ENCODE data around the gene ZYG11A. TPM values are rescaled to one million over a fixed set of nuclear protein-coding genes. Genes with fewer than 3 reads are reported as not detected.

The ZYG11A gene
- total and polyA plus RNA-seq, 2 experiments from 2014 or later: 0.04 TPM; not detected in 1

DNA sequence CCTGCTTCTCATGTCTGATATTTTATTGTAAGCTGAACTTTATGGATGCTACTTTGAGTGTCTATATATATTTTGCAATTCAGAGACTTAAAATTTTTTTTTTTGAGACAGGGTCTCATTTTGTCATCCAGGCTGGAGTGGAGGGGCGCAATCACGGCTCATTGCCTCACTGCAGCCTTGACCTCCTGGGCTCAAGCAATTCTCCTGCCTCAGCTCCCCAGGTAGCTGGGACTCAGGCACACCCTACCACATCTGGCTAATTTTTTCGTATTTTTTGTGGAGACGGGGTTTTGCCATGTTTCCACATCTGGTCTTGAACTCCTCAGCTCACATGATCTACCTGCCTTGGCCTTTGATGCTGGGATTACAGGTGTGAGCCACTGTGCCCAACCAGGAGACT lies 8.4 kb downstream of the ZYG11A start:
- 36 to 49% methylated on average over 4 of the region's 4 CpGs for WGBS, 2 experiments (ENCODE audit: low coverage in 1 of 2, low lambda C conversion rate in 2 of 2, missing lambda C conversion rate in 2 of 2)
- no peak overlapping the region for H3K27ac ChIP-seq
- H3K9ac ChIP-seq: no peak overlapping the region
- H3K4me2 ChIP-seq (ENCODE audit: unreplicated experiment): no peak overlapping the region
- H3F3A ChIP-seq (ENCODE audit: insufficient read depth): no peaks in the 10 kb centered on the region
- H2AFZ ChIP-seq: no peak overlapping the region
- no peak for DNase-seq
- H4K20me1 ChIP-seq (ENCODE audit: insufficient read depth): no peaks in the 10 kb centered on the region
- no peak overlapping the region for H3K4me3 ChIP-seq
- TF ChIP-seq EZH2 (IDR thresholded peaks at IDR 0.05; ENCODE audit: insufficient read depth, poor library complexity, severe bottlenecking) (no peak), EZH2phosphoT487 (IDR thresholded peaks at IDR 0.05; ENCODE audit: insufficient read depth, low read depth) (no peak)
- H3K79me2 ChIP-seq (ENCODE audit: insufficient read depth): no peaks in the 10 kb centered on the region
- no peaks in the 10 kb centered on the region for H3K4me1 ChIP-seq (ENCODE audit: insufficient read depth)
- H3K27me3 ChIP-seq (replicated peaks; ENCODE audit: insufficient read depth): no peaks in the 10 kb centered on the region
- no peaks in the 10 kb centered on the region for H3K9me2 ChIP-seq (ENCODE audit: insufficient read depth)
- in situ Hi-C loops (cut with MboI): no loop called here
- H3K9me3 ChIP-seq (ENCODE audit: low read depth): no peaks in the 10 kb centered on the region
- no peaks in the 10 kb centered on the region for H3K36me3 ChIP-seq (ENCODE audit: low read depth)

DNA sequence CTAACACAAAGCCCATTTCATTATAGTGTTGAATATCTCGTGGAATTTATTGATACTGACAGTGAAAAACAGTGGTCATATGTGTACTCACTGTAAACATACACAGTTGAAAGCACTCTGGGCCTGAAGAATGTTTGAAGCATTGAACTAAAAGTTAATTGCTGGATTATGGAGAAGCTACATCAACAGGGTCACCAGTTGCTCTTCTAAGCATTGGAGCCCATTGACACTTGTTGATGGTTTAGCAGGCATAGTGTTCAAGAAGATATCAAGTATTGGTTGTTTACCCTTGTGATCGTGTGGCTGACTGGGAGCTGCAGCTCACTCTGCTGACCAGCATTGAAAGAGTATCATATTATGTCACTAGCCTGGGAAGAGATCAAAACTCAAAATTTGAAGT lies 10.3 kb downstream of the ZYG11A start:
- Histone ChIP-seq H3K9me2 (ENCODE audit: insufficient read depth) (no peaks in the 10 kb centered on the region), H3K79me2 (ENCODE audit: insufficient read depth) (no peaks in the 10 kb centered on the region), H3K9me3 (ENCODE audit: low read depth) (no peaks in the 10 kb centered on the region), H3K27me3 (replicated peaks; ENCODE audit: insufficient read depth) (no peaks in the 10 kb centered on the region), H3K36me3 (ENCODE audit: low read depth) (no peaks in the 10 kb centered on the region), H3F3A (ENCODE audit: insufficient read depth) (no peaks in the 10 kb centered on the region), H3K27ac (no peak overlapping the region), H3K4me1 (ENCODE audit: insufficient read depth) (no peaks in the 10 kb centered on the region), H3K4me3 (no peak overlapping the region), H4K20me1 (ENCODE audit: insufficient read depth) (no peaks in the 10 kb centered on the region), H3K4me2 (ENCODE audit: unreplicated experiment) (no peak overlapping the region), H3K9ac (no peak overlapping the region), H2AFZ (no peak overlapping the region)
- WGBS, 2 experiments (ENCODE audit: low coverage in 1 of 2, low lambda C conversion rate in 2 of 2, missing lambda C conversion rate in 2 of 2): 53 to 66% methylated on average over 2 of the region's 2 CpGs
- in situ Hi-C loops (cut with MboI): no loop called here
- no peak for TF ChIP-seq EZH2phosphoT487 (IDR thresholded peaks at IDR 0.05; ENCODE audit: insufficient read depth, low read depth)
- TF ChIP-seq EZH2 (IDR thresholded peaks at IDR 0.05; ENCODE audit: insufficient read depth, poor library complexity, severe bottlenecking): no peak
- DNase-seq: no peak

DNA sequence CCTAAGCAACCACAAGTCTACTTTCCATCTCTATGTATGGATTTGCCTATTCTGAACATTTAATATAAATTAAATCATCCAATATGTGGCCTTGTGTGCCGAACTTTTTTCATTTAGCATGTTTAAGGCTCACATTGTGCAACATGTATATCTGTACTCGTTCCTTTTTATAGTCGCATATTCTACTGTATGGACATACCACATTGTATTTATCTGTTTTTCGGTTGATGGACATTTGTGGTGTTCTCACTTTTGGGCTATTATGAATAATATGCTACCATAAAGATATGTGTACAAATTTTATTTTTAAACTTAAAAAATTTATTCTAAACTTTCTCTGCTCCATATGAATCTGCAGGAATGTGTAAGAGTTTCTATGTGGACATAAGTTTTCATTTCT lies 13.0 kb downstream of the ZYG11A start:
- H3K4me2 ChIP-seq (ENCODE audit: unreplicated experiment): no peak overlapping the region
- no peaks in the 10 kb centered on the region for H3K27me3 ChIP-seq (replicated peaks; ENCODE audit: insufficient read depth)
- no peaks in the 10 kb centered on the region for H4K20me1 ChIP-seq (ENCODE audit: insufficient read depth)
- H3K9me3 ChIP-seq (ENCODE audit: low read depth): no peaks in the 10 kb centered on the region
- no peak for TF ChIP-seq EZH2 (IDR thresholded peaks at IDR 0.05; ENCODE audit: insufficient read depth, poor library complexity, severe bottlenecking)
- in situ Hi-C loops (cut with MboI): no loop called here
- no peak overlapping the region for H3K27ac ChIP-seq
- no peaks in the 10 kb centered on the region for H3K79me2 ChIP-seq (ENCODE audit: insufficient read depth)
- no peak overlapping the region for H3K4me3 ChIP-seq
- no peak overlapping the region for H2AFZ ChIP-seq
- H3K36me3 ChIP-seq (ENCODE audit: low read depth): no peaks in the 10 kb centered on the region
- no peaks in the 10 kb centered on the region for H3K9me2 ChIP-seq (ENCODE audit: insufficient read depth)
- H3K9ac ChIP-seq: no peak overlapping the region
- WGBS, 2 experiments (ENCODE audit: low coverage in 1 of 2, low lambda C conversion rate in 2 of 2, missing lambda C conversion rate in 2 of 2): 92% methylated on average over 4 of the region's 4 CpGs
- H3F3A ChIP-seq (ENCODE audit: insufficient read depth): no peaks in the 10 kb centered on the region
- no peak for DNase-seq
- no peaks in the 10 kb centered on the region for H3K4me1 ChIP-seq (ENCODE audit: insufficient read depth)

DNA sequence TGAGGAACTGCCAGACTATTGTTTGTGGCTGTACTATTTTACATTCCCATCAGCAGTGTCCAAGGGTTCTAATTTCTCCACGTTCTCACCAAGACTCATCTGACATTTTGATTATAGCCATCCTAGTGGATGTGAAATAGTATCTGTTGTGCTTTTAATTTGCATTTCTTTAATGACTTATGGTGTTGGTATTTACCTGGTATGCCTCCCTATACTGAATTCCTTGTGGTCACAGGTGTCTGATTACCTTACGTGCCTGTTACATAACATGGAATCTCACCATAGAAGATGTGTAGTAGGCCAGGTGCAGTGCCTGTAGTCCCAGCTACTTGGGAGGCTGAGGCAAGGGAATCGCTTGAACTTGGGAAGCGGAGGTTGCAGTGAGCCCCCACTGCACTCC lies 13.5 kb downstream of the ZYG11A start:
- no peaks in the 10 kb centered on the region for H4K20me1 ChIP-seq (ENCODE audit: insufficient read depth)
- WGBS, 2 experiments (ENCODE audit: low coverage in 1 of 2, low lambda C conversion rate in 2 of 2, missing lambda C conversion rate in 2 of 2): 97% methylated on average over 4 of the region's 4 CpGs
- no peaks in the 10 kb centered on the region for H3K4me1 ChIP-seq (ENCODE audit: insufficient read depth)
- no peak for TF ChIP-seq EZH2 (IDR thresholded peaks at IDR 0.05; ENCODE audit: insufficient read depth, poor library complexity, severe bottlenecking)
- no peak for TF ChIP-seq EZH2phosphoT487 (IDR thresholded peaks at IDR 0.05; ENCODE audit: insufficient read depth, low read depth)
- no peaks in the 10 kb centered on the region for H3F3A ChIP-seq (ENCODE audit: insufficient read depth)
- H3K36me3 ChIP-seq (ENCODE audit: low read depth): no peaks in the 10 kb centered on the region
- H3K27me3 ChIP-seq (replicated peaks; ENCODE audit: insufficient read depth): no peaks in the 10 kb centered on the region
- H3K9me3 ChIP-seq (ENCODE audit: low read depth): no peaks in the 10 kb centered on the region
- no peaks in the 10 kb centered on the region for H3K9me2 ChIP-seq (ENCODE audit: insufficient read depth)
- no peak overlapping the region for H2AFZ ChIP-seq
- no peak overlapping the region for H3K27ac ChIP-seq
- no peak overlapping the region for H3K4me3 ChIP-seq
- H3K9ac ChIP-seq: no peak overlapping the region
- DNase-seq: no peak
- no peak overlapping the region for H3K4me2 ChIP-seq (ENCODE audit: unreplicated experiment)
- no peaks in the 10 kb centered on the region for H3K79me2 ChIP-seq (ENCODE audit: insufficient read depth)
- in situ Hi-C loops (cut with MboI): no loop called here

DNA sequence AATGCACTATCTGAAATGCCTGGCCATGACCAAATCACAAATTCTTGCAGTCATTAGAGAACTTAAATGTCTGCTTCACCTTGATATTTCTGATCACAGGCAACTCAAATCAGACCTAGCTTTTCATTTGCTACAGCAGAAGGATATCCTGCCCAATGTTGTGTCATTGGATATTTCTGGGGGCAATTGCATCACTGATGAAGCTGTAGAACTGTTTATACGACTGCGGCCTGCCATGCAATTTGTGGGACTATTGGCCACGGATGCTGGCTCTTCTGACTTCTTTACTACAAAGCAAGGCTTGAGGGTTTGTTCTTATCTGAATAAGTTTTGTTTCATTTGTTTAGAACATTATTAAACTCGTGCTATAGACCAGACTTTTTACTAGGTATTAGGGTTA lies 14.9 kb downstream of the ZYG11A start:
- no peak overlapping the region for H3K27ac ChIP-seq
- no peak overlapping the region for H3K4me3 ChIP-seq
- in situ Hi-C loops (cut with MboI): no loop called here
- DNase-seq: no peak
- H3K9me2 ChIP-seq (ENCODE audit: insufficient read depth): no peaks in the 10 kb centered on the region
- 81 to 93% methylated on average over 4 of the region's 4 CpGs for WGBS, 2 experiments (ENCODE audit: low coverage in 1 of 2, low lambda C conversion rate in 2 of 2, missing lambda C conversion rate in 2 of 2)
- H3K4me2 ChIP-seq (ENCODE audit: unreplicated experiment): no peak overlapping the region
- no peaks in the 10 kb centered on the region for H3K4me1 ChIP-seq (ENCODE audit: insufficient read depth)
- H2AFZ ChIP-seq: no peak overlapping the region
- H3F3A ChIP-seq (ENCODE audit: insufficient read depth): no peaks in the 10 kb centered on the region
- H4K20me1 ChIP-seq (ENCODE audit: insufficient read depth): no peaks in the 10 kb centered on the region
- no peak for TF ChIP-seq EZH2 (IDR thresholded peaks at IDR 0.05; ENCODE audit: insufficient read depth, poor library complexity, severe bottlenecking)
- TF ChIP-seq EZH2phosphoT487 (IDR thresholded peaks at IDR 0.05; ENCODE audit: insufficient read depth, low read depth): no peak
- H3K27me3 ChIP-seq (replicated peaks; ENCODE audit: insufficient read depth): no peaks in the 10 kb centered on the region
- H3K9me3 ChIP-seq (ENCODE audit: low read depth): no peaks in the 10 kb centered on the region
- no peaks in the 10 kb centered on the region for H3K36me3 ChIP-seq (ENCODE audit: low read depth)
- no peak overlapping the region for H3K9ac ChIP-seq
- no peaks in the 10 kb centered on the region for H3K79me2 ChIP-seq (ENCODE audit: insufficient read depth)

Data from GM23248 (cell line).